HL-60 (cell line): Measurements from ENCODE around the gene NOP16.

Experiments
- DNase-seq, 2 experiments: peaks; one replicate each; pipeline ENCODE4 v3.0.0-alpha.2; 2010 to 2020; ENCODE audit warnings: low read depth in 1 of 2, low spot score in 1 of 2
- H3K27ac ChIP-seq: fragments of 250-450 bp; sonication (Bioruptor Pico); replicated peaks from 2 replicates; pipeline ENCODE4 v1.5.1; 2020; ENCODE audit warnings: mild to moderate bottlenecking, moderate library complexity
- H3K27me3 ChIP-seq: fragments of 250-450 bp; sonication (Bioruptor Pico); 2 replicates; pipeline ENCODE4 v1.5.1; 2021; ENCODE audit warnings: mild to moderate bottlenecking, moderate library complexity; ENCODE audit not compliant: insufficient read depth, poor library complexity, severe bottlenecking
- H3K4me3 ChIP-seq: replicated peaks from 2 replicates; pipeline ENCODE4 v1.5.1; 2011; ENCODE audit warnings: mild to moderate bottlenecking, control low read depth, low read length; ENCODE audit not compliant: insufficient read depth
- CTCF ChIP-seq: IDR thresholded peaks from one replicate; pipeline ENCODE4 v1.5.1; 2011; ENCODE audit warnings: low read length, control low read depth, inconsistent platforms; ENCODE audit not compliant: insufficient read depth
- GABPA ChIP-seq: IDR thresholded peaks from 2 replicates; pipeline ENCODE4 v1.6.1; 2012; ENCODE audit warnings: low read depth
- POLR2AphosphoS5 ChIP-seq: IDR thresholded peaks from 2 replicates; pipeline ENCODE4 v1.6.1; 2012; ENCODE audit warnings: low read depth
- REST ChIP-seq: IDR thresholded peaks from 2 replicates; pipeline ENCODE4 v1.6.1; 2012; ENCODE audit warnings: low read depth; ENCODE audit not compliant: insufficient replicate concordance
- SPI1 ChIP-seq: IDR thresholded peaks from 2 replicates; pipeline ENCODE4 v1.6.1; 2012; ENCODE audit warnings: low read depth, mild to moderate bottlenecking, borderline replicate concordance

NOP16 gene

GRCh38 chr5:176379881-176380280 is 8.5 kb downstream of the NOP16 start:
- TF ChIP-seq CTCF = no peak
- TF ChIP-seq SPI1 = peak; percentile 74; the same call in 1 of the 2 replicates
- TF ChIP-seq GABPA = no peak
- no peak overlapping the region for H3K27ac ChIP-seq
- no peak overlapping the region for H3K4me3 ChIP-seq
- DNase-seq = peak in 1 of 2 experiments; percentile 17
- H3K27me3 ChIP-seq = no peaks in the 10 kb centered on the region

- TF ChIP-seq REST (no peak), GABPA (no peak), POLR2AphosphoS5 (no peak), SPI1 (no peak), CTCF (no peak)
- no peaks in the 10 kb centered on the region for H3K27me3 ChIP-seq
- no peak overlapping the region for H3K27ac ChIP-seq
- H3K4me3 ChIP-seq = no peak overlapping the region
- DNase-seq = peak in 1 of 2 experiments; percentile 36
Measured at GRCh38 chr5:176373100-176373818, 15.1 kb downstream of the NOP16 start.

GRCh38 chr5:176371621-176372539 is 16.5 kb downstream of the NOP16 start:
- DNase-seq = no peak
- H3K27me3 ChIP-seq = no peaks in the 10 kb centered on the region
- no peak overlapping the region for H3K4me3 ChIP-seq
- TF ChIP-seq GABPA = no peak
- no peak for TF ChIP-seq SPI1
- no peak for TF ChIP-seq CTCF
- no peak for TF ChIP-seq REST
- no peak for TF ChIP-seq POLR2AphosphoS5
- H3K27ac ChIP-seq = no peak overlapping the region
